CD4-positive, alpha-beta T cell (primary cell): ENCODE results near the gene HSD17B13. TPM values are rescaled to one million over a fixed set of nuclear protein-coding genes. Genes with fewer than 3 reads are reported as not detected.

ENCODE experiments used
- ATAC-seq: fragments of 200-7000 bp; cut with Tn5 transposase; one replicate; pipeline ENCODE4 v1.10.0; 2022; ENCODE audit warnings: mild to moderate bottlenecking; ENCODE audit not compliant: poor library complexity
- CTCF ChIA-PET: fragments of 350-600 bp; sonication (Branson Sonifier 250); formaldehyde crosslinking; loops from one replicate; lab custom pipeline; 2021; ENCODE audit warnings: antibody characterized with exemption, inconsistent platforms; lab: Charles Lee
- POLR2A ChIA-PET: fragments of 350-600 bp; sonication (Branson Sonifier 250); formaldehyde crosslinking; loops from one replicate; lab custom pipeline; 2021; ENCODE audit warnings: antibody characterized with exemption, inconsistent platforms; lab: Charles Lee
- DNase-seq, 14 experiments: peaks; one replicate each; pipeline ENCODE4 v3.0.0-alpha.2; 2013 to 2020; ENCODE audit warnings: mixed read lengths in 2 of 14
- H3K27ac ChIP-seq, 2 donors: one replicate each; pipeline versions ENCODE4 v1.5.1 to v1.7.0; 2013; ENCODE audit warnings: low read length in 2 of 2, low read depth in 1 of 2, mild to moderate bottlenecking in 1 of 2
- H3K27me3 ChIP-seq, 2 experiments: 1 replicate in 1 of 2; 2 replicates in 1 of 2; pipeline versions ENCODE4 v1.6.1 to v1.7.0; 2013; ENCODE audit warnings: low read length in 2 of 2, control low read depth in 1 of 2, mild to moderate bottlenecking in 1 of 2, moderate library complexity in 1 of 2; ENCODE audit not compliant: insufficient read depth in 2 of 2, control insufficient read depth in 1 of 2
- H3K36me3 ChIP-seq: one replicate; pipeline ENCODE4 v1.6.1; 2013; ENCODE audit warnings: low read length, control low read depth; ENCODE audit not compliant: insufficient read depth
- H3K4me1 ChIP-seq: one replicate; pipeline ENCODE4 v1.6.1; 2013; ENCODE audit warnings: low read length, control low read depth; ENCODE audit not compliant: insufficient read depth
- H3K4me3 ChIP-seq: one replicate; pipeline ENCODE4 v1.5.1; 2013; ENCODE audit warnings: mild to moderate bottlenecking, low read length, moderate library complexity
- H3K9me3 ChIP-seq, 2 experiments: 1 replicate in 1 of 2; 2 replicates in 1 of 2; pipeline versions ENCODE4 v1.6.1 to v1.7.0; 2013; ENCODE audit warnings: low read length in 2 of 2, mild to moderate bottlenecking in 2 of 2, control low read depth in 1 of 2, moderate library complexity in 1 of 2; ENCODE audit not compliant: control insufficient read depth in 1 of 2, insufficient read depth in 1 of 2
- H3K27ac Mint-ChIP-seq: one replicate; pipeline ENCODE4 v1.8.0; 2020; ENCODE audit warnings: mixed read lengths
- H3K27me3 Mint-ChIP-seq: one replicate; pipeline ENCODE4 v1.8.0; 2021; ENCODE audit warnings: mixed read lengths
- H3K36me3 Mint-ChIP-seq: one replicate; pipeline ENCODE4 v1.8.0; 2021; ENCODE audit warnings: low read depth, mixed read lengths
- H3K4me1 Mint-ChIP-seq: one replicate; pipeline ENCODE4 v1.8.0; 2021; ENCODE audit warnings: low read depth, mixed read lengths
- H3K4me3 Mint-ChIP-seq: one replicate; pipeline ENCODE4 v1.8.0; 2020; ENCODE audit warnings: mild to moderate bottlenecking, mixed read lengths
- H3K9me3 Mint-ChIP-seq: one replicate; pipeline ENCODE4 v1.8.0; 2020; ENCODE audit warnings: mixed read lengths
- intact Hi-C, 2 experiments: fragments of 100-400 bp; cut with DNase I in 1 of 2; cut with micrococcal nuclease in 1 of 2; formaldehyde crosslinking; loops; one replicate each; pipeline versions ENCODE4 v1.15.1 to v1.9.0; 2023 to 2025; cut with DNase I, micrococcal nuclease
- total RNA-seq, 174 experiments: library from RNA in 2 of 174; stranded (reverse) in 2 of 174; gene quantifications; one replicate each; pipeline ENCODE4 v1.2.3 and lab custom pipeline; 2021 to 2026
- TF ChIP-seq, protein P1 (sequence below): fragments of 200-600 bp; IDR thresholded peaks from one replicate; pipeline ENCODE4 v1.8.0; 2022; ENCODE audit warnings: antibody characterized with exemption, mild to moderate bottlenecking

The HSD17B13 gene
- total RNA-seq, 2 experiments from 2014 or later, result 0.17 to 0.27 TPM

DNA sequence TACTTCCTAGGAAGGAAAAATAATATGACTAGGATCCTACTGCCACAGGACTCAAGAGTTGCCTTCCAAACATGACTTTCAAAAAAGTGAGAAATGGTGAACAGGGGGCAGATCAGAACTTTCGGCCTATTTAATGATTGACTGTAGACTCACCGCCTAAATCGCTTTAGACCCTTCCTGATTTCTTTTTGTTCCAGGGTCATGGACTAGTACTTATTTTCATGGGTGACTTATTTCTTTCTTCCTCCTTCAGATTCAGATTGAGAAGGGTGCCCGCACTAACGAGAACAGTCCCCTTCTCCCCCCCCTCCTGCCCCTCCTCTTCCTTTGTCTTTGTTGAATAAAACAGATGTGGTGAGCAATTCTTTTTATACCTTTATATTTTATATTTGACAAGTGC, 54.3 kb downstream of the HSD17B13 start:
- ChIA-PET CTCF (no interaction called here), POLR2A (no interaction called here)
- intact Hi-C loops, result no loop called here
- H3K4me3 ChIP-seq, result no peak overlapping the region
- no peaks in the 10 kb centered on the region for H3K4me1 ChIP-seq
- peaks cover 0 to 5% of the 10 kb centered on the region in 2 experiments for H3K27me3 ChIP-seq
- no peaks in the 10 kb centered on the region for H3K36me3 Mint-ChIP-seq
- no peak for DNase-seq
- H3K4me1 Mint-ChIP-seq, result no peaks in the 10 kb centered on the region
- no peak overlapping the region for H3K4me3 Mint-ChIP-seq
- no peaks in the 10 kb centered on the region for H3K9me3 Mint-ChIP-seq
- H3K9me3 ChIP-seq, result no peaks in the 10 kb centered on the region
- no peak overlapping the region for H3K27ac Mint-ChIP-seq
- H3K27ac ChIP-seq, result no peak overlapping the region
- no peak for ATAC-seq
- no peaks in the 10 kb centered on the region for H3K36me3 ChIP-seq
- H3K27me3 Mint-ChIP-seq, result peaks cover 9% of the 10 kb centered on the region
- TF ChIP-seq, protein P1, sequence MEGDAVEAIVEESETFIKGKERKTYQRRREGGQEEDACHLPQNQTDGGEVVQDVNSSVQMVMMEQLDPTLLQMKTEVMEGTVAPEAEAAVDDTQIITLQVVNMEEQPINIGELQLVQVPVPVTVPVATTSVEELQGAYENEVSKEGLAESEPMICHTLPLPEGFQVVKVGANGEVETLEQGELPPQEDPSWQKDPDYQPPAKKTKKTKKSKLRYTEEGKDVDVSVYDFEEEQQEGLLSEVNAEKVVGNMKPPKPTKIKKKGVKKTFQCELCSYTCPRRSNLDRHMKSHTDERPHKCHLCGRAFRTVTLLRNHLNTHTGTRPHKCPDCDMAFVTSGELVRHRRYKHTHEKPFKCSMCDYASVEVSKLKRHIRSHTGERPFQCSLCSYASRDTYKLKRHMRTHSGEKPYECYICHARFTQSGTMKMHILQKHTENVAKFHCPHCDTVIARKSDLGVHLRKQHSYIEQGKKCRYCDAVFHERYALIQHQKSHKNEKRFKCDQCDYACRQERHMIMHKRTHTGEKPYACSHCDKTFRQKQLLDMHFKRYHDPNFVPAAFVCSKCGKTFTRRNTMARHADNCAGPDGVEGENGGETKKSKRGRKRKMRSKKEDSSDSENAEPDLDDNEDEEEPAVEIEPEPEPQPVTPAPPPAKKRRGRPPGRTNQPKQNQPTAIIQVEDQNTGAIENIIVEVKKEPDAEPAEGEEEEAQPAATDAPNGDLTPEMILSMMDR, result no peak

DNA sequence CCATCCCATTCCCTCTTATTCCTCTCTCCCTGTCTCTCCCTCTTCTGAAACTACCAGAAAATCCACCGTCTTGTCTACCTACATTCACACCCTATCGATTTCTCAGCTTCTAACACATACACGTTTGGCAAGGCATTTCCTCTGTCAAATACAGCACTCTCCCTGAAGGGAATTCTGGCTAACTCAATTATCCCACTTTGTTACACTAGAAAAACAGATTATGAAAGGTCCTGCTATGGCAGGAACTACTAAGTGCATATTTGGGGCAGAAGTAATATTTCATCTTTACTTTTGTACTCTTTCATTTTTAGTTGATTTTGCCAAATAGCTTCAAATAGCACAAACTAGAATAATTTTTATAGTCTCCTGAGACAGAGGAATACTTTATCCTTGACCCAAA, 55.7 kb downstream of the HSD17B13 start:
- intact Hi-C loops, result no loop called here
- TF ChIP-seq, protein P1, result no peak
- H3K4me3 Mint-ChIP-seq, result no peak overlapping the region
- ATAC-seq, result no peak
- no peaks in the 10 kb centered on the region for H3K36me3 Mint-ChIP-seq
- H3K27ac Mint-ChIP-seq, result no peak overlapping the region
- Histone ChIP-seq H3K9me3 (peaks cover 0 to 5% of the 10 kb centered on the region in 2 experiments), H3K27me3 (peaks cover 2 to 5% of the 10 kb centered on the region in 2 experiments), H3K4me3 (no peak overlapping the region), H3K36me3 (no peaks in the 10 kb centered on the region), H3K4me1 (no peaks in the 10 kb centered on the region), H3K27ac (no peak overlapping the region)
- H3K9me3 Mint-ChIP-seq, result no peaks in the 10 kb centered on the region
- ChIA-PET CTCF (no interaction called here), POLR2A (no interaction called here)
- H3K4me1 Mint-ChIP-seq, result no peaks in the 10 kb centered on the region
- H3K27me3 Mint-ChIP-seq, result peaks cover 2% of the 10 kb centered on the region
- no peak for DNase-seq

DNA sequence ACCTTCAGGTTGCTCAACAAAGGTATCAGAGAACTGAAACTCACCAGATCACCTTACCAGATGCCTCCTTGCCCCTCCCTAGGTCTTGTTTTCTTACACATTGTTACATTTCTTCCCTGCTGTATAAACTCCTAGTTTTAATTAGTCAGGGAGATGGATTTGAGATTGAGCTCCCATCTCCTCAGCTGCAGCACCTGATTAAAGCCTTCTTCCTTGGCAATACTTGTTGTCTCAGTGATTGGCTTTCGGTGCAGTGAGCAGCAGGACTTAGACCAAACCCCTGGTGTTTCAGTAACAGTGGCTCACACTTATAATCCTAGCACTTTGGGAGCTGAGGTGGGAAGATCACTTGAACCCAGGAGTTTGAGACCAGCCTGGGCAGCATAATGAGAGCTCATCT, 59.8 kb downstream of the HSD17B13 start:
- intact Hi-C loops, result no loop called here
- Mint-ChIP-seq H3K27me3 (peaks cover 6% of the 10 kb centered on the region), H3K27ac (no peak overlapping the region), H3K4me3 (no peak overlapping the region), H3K4me1 (no peaks in the 10 kb centered on the region), H3K36me3 (no peaks in the 10 kb centered on the region), H3K9me3 (no peaks in the 10 kb centered on the region)
- H3K27ac ChIP-seq, result no peak overlapping the region
- no peaks in the 10 kb centered on the region for H3K36me3 ChIP-seq
- peaks cover 0 to 2% of the 10 kb centered on the region in 2 experiments for H3K27me3 ChIP-seq
- no peak for DNase-seq
- peaks cover 0 to 5% of the 10 kb centered on the region in 2 experiments for H3K9me3 ChIP-seq
- no peak overlapping the region for H3K4me3 ChIP-seq
- no peaks in the 10 kb centered on the region for H3K4me1 ChIP-seq
- CTCF ChIA-PET, result no interaction called here
- TF ChIP-seq, protein P1, result no peak
- ATAC-seq, result no peak
- POLR2A ChIA-PET, result no interaction called here
